ENCODE measurements around the gene ZC3HAV1.
"Not testable (repeated sequence)": the region's sequence is repeated elsewhere in the genome, so short reads cannot be mapped to it uniquely, and the experiment has no call there.

ZC3HAV1 gene

GRCh38 chr7:139112316-139112715 is 2.8 kb upstream of the ZC3HAV1 start:
- no peak for DNase-seq

GRCh38 chr7:139111811-139112301 is 2.3 kb upstream of the ZC3HAV1 start:
- no peak for DNase-seq

GRCh38 chr7:139111147-139111546 is 1.6 kb upstream of the ZC3HAV1 start:
- DNase-seq = no peak

- no peak for DNase-seq
Observed at GRCh38 chr7:139109983-139110411, 477 bp upstream of the ZC3HAV1 start.

- peak; percentile 57 for DNase-seq
Observed at GRCh38 chr7:139108266-139109187, 993 bp downstream of the ZC3HAV1 start.

GRCh38 chr7:139106959-139107358 is 2.6 kb downstream of the ZC3HAV1 start:
- DNase-seq = no peak

GRCh38 chr7:139106227-139106626 is 3.3 kb downstream of the ZC3HAV1 start:
- DNase-seq = peak; percentile 46

- DNase-seq = no peak
Observed at GRCh38 chr7:139105484-139105883, 4.0 kb downstream of the ZC3HAV1 start.

GRCh38 chr7:139104091-139104450 is 5.4 kb downstream of the ZC3HAV1 start:
- DNase-seq = peak; percentile 60

GRCh38 chr7:139103057-139103815 is 6.3 kb downstream of the ZC3HAV1 start:
- no peak for DNase-seq

- not testable (repeated sequence) for DNase-seq
Observed at GRCh38 chr7:139101637-139102158, 7.8 kb downstream of the ZC3HAV1 start.

GRCh38 chr7:139099172-139099947 is 10.2 kb downstream of the ZC3HAV1 start:
- DNase-seq = peak; percentile 20

GRCh38 chr7:139095194-139095659 is 14.3 kb downstream of the ZC3HAV1 start:
- DNase-seq = peak; percentile 76

GRCh38 chr7:139094596-139094995 is 14.9 kb downstream of the ZC3HAV1 start:
- DNase-seq = peak; percentile 39

GRCh38 chr7:139094030-139094429 is 15.5 kb downstream of the ZC3HAV1 start:
- DNase-seq = peak; percentile 25

GRCh38 chr7:139093512-139093911 is 16.0 kb downstream of the ZC3HAV1 start:
- peak; percentile 50 for DNase-seq

- peak; percentile 24 for DNase-seq
Observed at GRCh38 chr7:139092090-139092796, 17.3 kb downstream of the ZC3HAV1 start.

- DNase-seq = peak; percentile 24
Observed at GRCh38 chr7:139091677-139091996, 17.9 kb downstream of the ZC3HAV1 start.

- DNase-seq = peak; percentile 17
Observed at GRCh38 chr7:139089118-139089517, 20.4 kb downstream of the ZC3HAV1 start.

- peak; percentile 18 for DNase-seq
Observed at GRCh38 chr7:139088268-139088667, 21.3 kb downstream of the ZC3HAV1 start.

GRCh38 chr7:139087212-139087611 is 22.3 kb downstream of the ZC3HAV1 start:
- DNase-seq = peak; percentile 15

- peak; percentile 25 for DNase-seq
Observed at GRCh38 chr7:139086454-139086853, 23.1 kb downstream of the ZC3HAV1 start.

Data from stimulated activated CD8-positive, alpha-beta memory T cell treated with anti-CD3 and anti-CD28 coated beads, Interleukin-4, amount 100 ng/mL, for 48 hours (primary cell).